ENCODE measurements around the gene PPL.
A peak's percentile ranks its signal among the peaks of the same experiment; 100 is the strongest.

The PPL gene

DNA sequence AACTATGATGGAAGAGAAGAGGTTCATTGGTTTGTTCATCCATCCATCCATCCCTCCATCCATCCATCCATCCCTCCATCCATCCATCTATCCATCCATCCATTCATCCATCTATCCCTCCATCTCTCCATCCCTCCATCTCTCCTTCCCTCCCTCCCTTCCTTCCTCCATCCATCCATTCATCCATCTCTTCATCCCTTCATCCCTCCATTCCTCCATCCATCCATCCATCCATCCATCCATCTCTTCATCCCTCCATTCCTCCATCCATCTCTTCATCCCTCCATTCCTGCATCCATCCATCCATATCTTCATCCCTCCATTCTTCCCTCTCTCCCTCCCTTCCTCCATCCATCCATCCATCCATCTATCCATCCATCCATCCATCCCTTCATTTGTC, 10.0 kb upstream of the PPL start (continued):
- TF ChIP-seq, protein P1, sequence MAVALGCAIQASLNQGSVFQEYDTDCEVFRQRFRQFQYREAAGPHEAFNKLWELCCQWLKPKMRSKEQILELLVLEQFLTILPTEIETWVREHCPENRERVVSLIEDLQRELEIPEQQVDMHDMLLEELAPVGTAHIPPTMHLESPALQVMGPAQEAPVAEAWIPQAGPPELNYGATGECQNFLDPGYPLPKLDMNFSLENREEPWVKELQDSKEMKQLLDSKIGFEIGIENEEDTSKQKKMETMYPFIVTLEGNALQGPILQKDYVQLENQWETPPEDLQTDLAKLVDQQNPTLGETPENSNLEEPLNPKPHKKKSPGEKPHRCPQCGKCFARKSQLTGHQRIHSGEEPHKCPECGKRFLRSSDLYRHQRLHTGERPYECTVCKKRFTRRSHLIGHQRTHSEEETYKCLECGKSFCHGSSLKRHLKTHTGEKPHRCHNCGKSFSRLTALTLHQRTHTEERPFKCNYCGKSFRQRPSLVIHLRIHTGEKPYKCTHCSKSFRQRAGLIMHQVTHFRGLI (tag by site-specific recombination; IDR thresholded peaks at IDR 0.05) = no peak
- no peak for TF ChIP-seq EGR2 (tag by site-specific recombination; IDR thresholded peaks at IDR 0.05; ENCODE audit: low read depth)
- no peak for TF ChIP-seq KLF8 (tag by site-specific recombination; IDR thresholded peaks at IDR 0.05)
- no peak for TF ChIP-seq ZNF214 (tag by site-specific recombination; IDR thresholded peaks at IDR 0.05; ENCODE audit: borderline replicate concordance)
- TF ChIP-seq ZBTB21 (tag by site-specific recombination; IDR thresholded peaks at IDR 0.05) = no peak
- TF ChIP-seq ZBTB17 (tag by site-specific recombination; IDR thresholded peaks at IDR 0.05) = peak; percentile 96
- no peak for TF ChIP-seq ZNF324 (tag by site-specific recombination; IDR thresholded peaks at IDR 0.05)
- TF ChIP-seq ZNF174 (tag by site-specific recombination; IDR thresholded peaks at IDR 0.05) = no peak

DNA sequence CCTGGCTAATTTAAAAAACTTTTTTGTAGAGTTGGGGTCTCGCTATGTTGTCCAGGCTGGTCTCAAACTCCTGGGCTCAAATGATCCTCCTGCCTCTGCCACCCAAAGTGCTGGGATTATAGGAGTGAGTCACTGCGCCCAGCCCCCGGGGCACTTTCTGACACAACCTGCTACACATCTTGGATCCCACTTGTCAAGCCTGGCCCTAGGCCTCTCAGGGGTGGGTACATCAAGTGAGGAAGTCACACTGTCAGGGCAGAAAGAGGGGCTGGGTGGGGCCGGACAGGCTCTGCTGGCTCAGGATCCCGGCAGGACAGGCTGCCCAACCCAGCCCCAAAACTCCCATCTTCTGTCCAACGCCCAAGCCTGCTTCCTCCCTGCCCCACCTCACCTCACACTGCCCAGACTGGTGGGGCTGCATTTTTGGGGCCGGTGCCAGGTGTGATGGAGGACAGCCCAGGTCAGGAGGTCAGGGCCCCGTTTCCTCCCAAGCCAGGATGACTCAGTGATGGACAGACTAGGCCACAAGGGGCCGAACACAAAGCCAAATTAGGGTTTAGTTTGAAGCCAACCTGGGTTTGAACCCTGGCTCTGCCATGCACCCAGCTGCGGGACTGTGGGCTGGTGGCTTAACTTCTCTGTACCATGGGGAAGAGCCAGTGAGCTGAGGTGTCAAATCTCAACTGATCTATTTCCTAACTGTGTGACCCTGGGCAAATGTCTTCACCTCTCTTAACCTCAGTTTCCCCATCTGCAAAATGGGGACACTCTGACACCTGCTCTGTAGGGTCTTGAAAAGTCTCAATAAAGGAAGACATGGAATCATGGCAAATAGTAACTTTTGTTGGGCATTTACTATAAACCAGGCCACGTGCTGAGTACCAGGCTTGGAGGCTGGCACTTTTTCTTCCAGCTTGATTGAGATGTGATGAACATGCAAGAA, 8.9 kb upstream of the PPL start:
- H3K4me1 ChIP-seq (ENCODE audit: control insufficient read depth, insufficient read depth, low read length) = peaks cover 29% of the 10 kb centered on the region
- H3K36me3 ChIP-seq (ENCODE audit: control insufficient read depth in 2 of 2, insufficient read depth in 1 of 2, low read length in 2 of 2) = no peaks in the 10 kb centered on the region
- no peaks in the 10 kb centered on the region for H3K9me3 ChIP-seq (ENCODE audit: control insufficient read depth, insufficient read depth, low read depth, low read length)
- no peak overlapping the region for H3K4me3 ChIP-seq (ENCODE audit: low read depth, low read length)
- ChIA-PET POLR2A (interaction anchor here (1.2 to 1.3 kb wide), 3 partner anchors 9 to 212 kb away, joined by 4 to 8 read pairs (median 7); partner anchors contain the start of genes ANKS3, DNAAF8, PPL and SEC14L5), CTCF (interaction anchor here (0.6 to 1.4 kb wide), 3 partner anchors 10 to 1922 kb away, joined by 3 to 4 read pairs (median 3); partner anchors contain the start of gene HCFC1R1)
- H3K27ac ChIP-seq (ENCODE audit: extremely low read depth, low read depth, low read length) = peak overlapping the region; percentile 64; the same call in 1 of the 2 replicates
- TF ChIP-seq ZNF701 (tag by site-specific recombination; IDR thresholded peaks at IDR 0.05) (no peak), ZNF777 (tag by site-specific recombination; IDR thresholded peaks at IDR 0.05; ENCODE audit: borderline replicate concordance) (no peak), ZNF560 (tag by site-specific recombination; IDR thresholded peaks at IDR 0.05; ENCODE audit: borderline replicate concordance) (no peak), ZNF184 (tag by site-specific recombination; IDR thresholded peaks at IDR 0.05) (no peak), SCRT1 (tag by site-specific recombination; IDR thresholded peaks at IDR 0.05; ENCODE audit: borderline replicate concordance) (no peak), ZNF121 (tag by site-specific recombination; IDR thresholded peaks at IDR 0.05) (peak; percentile 92), KLF1 (tag by site-specific recombination; IDR thresholded peaks at IDR 0.05) (peak; percentile 77), ZBTB8A (tag by site-specific recombination; IDR thresholded peaks at IDR 0.05) (no peak), ZNF324 (tag by site-specific recombination; IDR thresholded peaks at IDR 0.05) (no peak), TRIM28 (IDR thresholded peaks at IDR 0.05; ENCODE audit: borderline replicate concordance, low read length) (no peak), SALL2 (tag by site-specific recombination; IDR thresholded peaks at IDR 0.05; ENCODE audit: borderline replicate concordance) (no peak), ZNF394 (tag by site-specific recombination; IDR thresholded peaks at IDR 0.05; ENCODE audit: borderline replicate concordance) (peak; percentile 12; the same call in 1 of the 2 replicates), GLIS2 (tag by site-specific recombination; IDR thresholded peaks at IDR 0.05) (no peak), SP7 (tag by site-specific recombination; IDR thresholded peaks at IDR 0.05) (peak; percentile 21; the same call in 1 of the 2 replicates), ZSCAN16 (tag by site-specific recombination; IDR thresholded peaks at IDR 0.05) (no peak), ZNF623 (tag by site-specific recombination; IDR thresholded peaks at IDR 0.05) (no peak)
- TF ChIP-seq, protein P2, sequence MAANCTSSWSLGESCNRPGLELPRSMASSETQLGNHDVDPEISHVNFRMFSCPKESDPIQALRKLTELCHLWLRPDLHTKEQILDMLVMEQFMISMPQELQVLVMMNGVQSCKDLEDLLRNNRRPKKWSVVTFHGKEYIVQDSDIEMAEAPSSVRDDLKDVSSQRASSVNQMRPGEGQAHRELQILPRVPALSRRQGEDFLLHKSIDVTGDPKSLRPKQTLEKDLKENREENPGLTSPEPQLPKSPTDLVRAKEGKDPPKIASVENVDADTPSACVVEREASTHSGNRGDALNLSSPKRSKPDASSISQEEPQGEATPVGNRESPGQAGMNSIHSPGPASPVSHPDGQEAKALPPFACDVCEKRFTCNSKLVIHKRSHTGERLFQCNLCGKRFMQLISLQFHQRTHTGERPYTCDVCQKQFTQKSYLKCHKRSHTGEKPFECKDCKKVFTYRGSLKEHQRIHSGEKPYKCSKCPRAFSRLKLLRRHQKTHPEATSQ (tag by site-specific recombination; IDR thresholded peaks at IDR 0.05) = no peak
- TF ChIP-seq, protein P3, sequence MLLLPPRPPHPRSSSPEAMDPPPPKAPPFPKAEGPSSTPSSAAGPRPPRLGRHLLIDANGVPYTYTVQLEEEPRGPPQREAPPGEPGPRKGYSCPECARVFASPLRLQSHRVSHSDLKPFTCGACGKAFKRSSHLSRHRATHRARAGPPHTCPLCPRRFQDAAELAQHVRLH (tag by site-specific recombination; IDR thresholded peaks at IDR 0.05) = no peak
- TF ChIP-seq, protein P4, sequence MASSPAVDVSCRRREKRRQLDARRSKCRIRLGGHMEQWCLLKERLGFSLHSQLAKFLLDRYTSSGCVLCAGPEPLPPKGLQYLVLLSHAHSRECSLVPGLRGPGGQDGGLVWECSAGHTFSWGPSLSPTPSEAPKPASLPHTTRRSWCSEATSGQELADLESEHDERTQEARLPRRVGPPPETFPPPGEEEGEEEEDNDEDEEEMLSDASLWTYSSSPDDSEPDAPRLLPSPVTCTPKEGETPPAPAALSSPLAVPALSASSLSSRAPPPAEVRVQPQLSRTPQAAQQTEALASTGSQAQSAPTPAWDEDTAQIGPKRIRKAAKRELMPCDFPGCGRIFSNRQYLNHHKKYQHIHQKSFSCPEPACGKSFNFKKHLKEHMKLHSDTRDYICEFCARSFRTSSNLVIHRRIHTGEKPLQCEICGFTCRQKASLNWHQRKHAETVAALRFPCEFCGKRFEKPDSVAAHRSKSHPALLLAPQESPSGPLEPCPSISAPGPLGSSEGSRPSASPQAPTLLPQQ (tag by site-specific recombination; IDR thresholded peaks at IDR 0.05) = no peak; the same call in 1 of the 2 replicates
- TF ChIP-seq, protein P5, sequence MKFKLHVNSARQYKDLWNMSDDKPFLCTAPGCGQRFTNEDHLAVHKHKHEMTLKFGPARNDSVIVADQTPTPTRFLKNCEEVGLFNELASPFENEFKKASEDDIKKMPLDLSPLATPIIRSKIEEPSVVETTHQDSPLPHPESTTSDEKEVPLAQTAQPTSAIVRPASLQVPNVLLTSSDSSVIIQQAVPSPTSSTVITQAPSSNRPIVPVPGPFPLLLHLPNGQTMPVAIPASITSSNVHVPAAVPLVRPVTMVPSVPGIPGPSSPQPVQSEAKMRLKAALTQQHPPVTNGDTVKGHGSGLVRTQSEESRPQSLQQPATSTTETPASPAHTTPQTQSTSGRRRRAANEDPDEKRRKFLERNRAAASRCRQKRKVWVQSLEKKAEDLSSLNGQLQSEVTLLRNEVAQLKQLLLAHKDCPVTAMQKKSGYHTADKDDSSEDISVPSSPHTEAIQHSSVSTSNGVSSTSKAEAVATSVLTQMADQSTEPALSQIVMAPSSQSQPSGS (tag by site-specific recombination; IDR thresholded peaks at IDR 0.05; ENCODE audit: low read depth) = no peak

Measured in HEK293 (cell line).